Sigmoid colon (tissue), 7 donors: ENCODE data around the gene SOX10. TPM values are rescaled to one million over a fixed set of nuclear protein-coding genes. Genes with fewer than 3 reads are reported as not detected.
A peak's percentile ranks its signal among the peaks of the same experiment; 100 is the strongest.

Experiments used
- DNase-seq: peaks from one replicate; pipeline ENCODE4 v3.0.0-alpha.2; 2019
- H3K27ac ChIP-seq, 4 donors: fragments of 200-600 bp; sonication (generic); one replicate each; pipeline ENCODE4 v1.5.1; 2016 to 2019; ENCODE audit warnings: mild to moderate bottlenecking in 1 of 4
- H3K27me3 ChIP-seq, 3 donors: fragments of 200-600 bp; sonication (generic); one replicate each; pipeline ENCODE4 v1.5.1; 2019; ENCODE audit warnings: mild to moderate bottlenecking in 1 of 3
- H3K36me3 ChIP-seq, 4 donors: fragments of 200-600 bp; sonication (generic); one replicate each; pipeline ENCODE4 v1.5.1; 2016 to 2019
- H3K4me1 ChIP-seq, 4 donors: fragments of 200-600 bp; sonication (generic); one replicate each; pipeline ENCODE4 v1.5.1; 2017 to 2019
- H3K4me3 ChIP-seq, 4 donors: fragments of 200-600 bp; sonication (generic); one replicate each; pipeline ENCODE4 v1.5.1; 2017 to 2019; ENCODE audit warnings: mild to moderate bottlenecking in 2 of 4, moderate library complexity in 1 of 4
- H3K9me3 ChIP-seq, 4 donors: fragments of 200-600 bp in 3 of 4; sonication (generic) in 3 of 4; one replicate each; pipeline versions ENCODE4 v1.5.1 to v1.6.1; 2013 to 2019
- CTCF ChIP-seq, 4 experiments: fragments of 450-650 bp in 3 of 4; fragments of 200-600 bp in 1 of 4; IDR thresholded peaks; one replicate each; pipeline ENCODE4 v1.5.1; 2016 to 2019; ENCODE audit warnings: antibody characterized with exemption in 4 of 4, mild to moderate bottlenecking in 3 of 4, moderate library complexity in 2 of 4
- EP300 ChIP-seq, 4 donors: sonication (generic); formaldehyde crosslinking; IDR thresholded peaks; one replicate each; pipeline ENCODE4 v1.6.1; 2017; ENCODE audit warnings: antibody characterized with exemption in 4 of 4
- POLR2A ChIP-seq, 2 donors: fragments of 450-650 bp; IDR thresholded peaks; one replicate each; pipeline ENCODE4 v1.6.1; 2016; ENCODE audit warnings: antibody characterized with exemption in 2 of 2, mild to moderate bottlenecking in 2 of 2, moderate library complexity in 2 of 2
- POLR2AphosphoS5 ChIP-seq, 4 donors: sonication (generic); formaldehyde crosslinking; IDR thresholded peaks; one replicate each; pipeline ENCODE4 v1.6.1; 2017; ENCODE audit warnings: antibody characterized with exemption in 4 of 4
- WGBS, 2 donors: extraction: QIAGEN DNeasy Blood & Tissue Kit; methylation state at CpG; one replicate each; pipeline ENCODE4 v1.1.7; 2013; 5-methylcytosine and 5-hydroxymethylcytosine counted together
- intact Hi-C: fragments of 100-400 bp; cut with DNase I; formaldehyde crosslinking; loops from one replicate; pipeline ENCODE4 v1.15.1; 2023
- polyA plus RNA-seq, 3 donors: library from polyadenylated mRNA; stranded (reverse); fragments of 200-250 nt; gene quantifications; one replicate each; pipeline ENCODE4 v1.2.3, GENCODE V29; 2013
- total RNA-seq, 4 donors: library from RNA; depleted of rRNA; stranded (reverse); fragments of >200 nt; gene quantifications; one replicate each; pipeline ENCODE4 v1.1.0, GENCODE V29; 2016
- donor health status: healthy with polysubstance abuse.
- donor health status: Bipolar disorder and iron deficiency.
- donor health status: healthy.

SOX10 gene
- total and polyA plus RNA-seq, 7 donors = 0.23 to 17.5 (median 3.8) TPM

DNA sequence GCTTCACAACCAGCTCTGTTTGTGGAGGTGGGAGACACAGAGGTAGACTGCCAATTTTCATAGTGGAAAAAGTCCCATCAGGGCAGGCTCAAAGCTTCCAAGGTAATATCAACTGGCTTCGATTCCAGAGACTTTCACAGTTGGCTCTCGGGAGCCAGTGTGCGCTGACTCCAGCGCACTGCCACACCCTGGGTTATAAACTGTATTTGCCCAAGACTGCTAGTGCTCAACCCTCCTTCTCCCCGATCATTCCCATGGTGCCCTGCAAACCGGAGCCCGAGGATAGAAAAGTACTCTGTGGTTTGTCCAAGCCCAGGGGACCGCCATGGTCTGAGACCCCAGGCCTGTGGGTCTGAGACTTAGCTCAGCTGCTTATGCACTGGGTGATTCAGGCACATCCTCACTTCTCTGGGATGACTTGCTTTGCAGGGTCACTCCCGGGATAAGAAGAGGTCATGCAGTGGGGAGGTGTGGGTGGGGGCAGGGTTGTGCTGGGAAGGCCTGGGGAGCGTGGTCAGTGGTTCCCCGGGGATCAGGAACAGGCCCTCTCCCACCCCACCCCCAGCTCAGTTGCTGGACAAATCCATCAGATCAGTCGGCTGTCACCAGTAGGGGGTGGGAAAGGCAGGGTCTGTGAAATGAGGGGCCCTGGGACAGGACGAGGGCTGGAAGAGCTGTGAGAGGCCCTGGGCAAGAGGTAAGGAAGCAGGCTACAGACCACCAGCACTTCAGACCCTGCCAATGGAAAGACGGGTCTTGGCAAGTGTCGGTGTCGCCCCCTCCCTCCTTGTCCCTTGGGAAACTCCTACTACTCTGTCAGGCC, 46.2 kb upstream of the SOX10 start:
- 35 to 65% methylated on average over 16 of the region's 16 CpGs for WGBS, 2 donors
- Histone ChIP-seq H3K4me1 (peaks cover 0 to 40% (median 26%) of the 10 kb centered on the region in 4 donors), H3K27me3 (no peaks in the 10 kb centered on the region), H3K4me3 (no peak overlapping the region), H3K36me3 (no peaks in the 10 kb centered on the region), H3K9me3 (no peaks in the 10 kb centered on the region), H3K27ac (peak overlapping the region in 3 of 4 donors; percentile 22 to 75 (median 37))
- no peak for TF ChIP-seq POLR2A (IDR thresholded peaks at IDR 0.05)
- TF ChIP-seq EP300 (IDR thresholded peaks at IDR 0.05) = no peak
- no peak for TF ChIP-seq CTCF (IDR thresholded peaks at IDR 0.05)
- TF ChIP-seq POLR2AphosphoS5 (IDR thresholded peaks at IDR 0.05) = no peak
- intact Hi-C loops = no loop called here
- DNase-seq = no peak

DNA sequence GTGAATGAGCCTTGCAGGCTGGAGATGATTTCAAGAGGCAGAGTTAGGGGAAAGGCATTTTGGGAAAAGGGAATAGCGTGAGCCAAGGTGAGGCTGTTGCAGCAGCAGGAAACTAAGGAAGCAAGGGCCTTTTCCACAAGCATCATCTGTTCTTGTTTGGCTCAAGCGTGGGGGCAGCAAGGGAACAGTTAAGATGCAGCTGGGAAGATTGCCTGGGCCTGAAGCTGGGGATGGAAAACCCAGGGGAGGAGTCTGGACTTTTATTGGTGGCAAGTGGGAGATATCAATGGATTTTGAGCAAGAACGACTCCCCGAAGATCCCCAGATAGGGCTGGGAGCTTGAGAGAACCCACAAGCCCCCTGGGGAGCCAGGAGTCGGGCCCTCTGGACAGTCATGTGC, 45.5 kb upstream of the SOX10 start:
- H3K4me3 ChIP-seq = no peak overlapping the region
- DNase-seq = no peak
- H3K9me3 ChIP-seq = no peaks in the 10 kb centered on the region
- 49 to 58% methylated on average over 5 of the region's 5 CpGs for WGBS, 2 donors
- H3K27ac ChIP-seq = peak overlapping the region in 2 of 4 donors; percentile 37 to 75
- intact Hi-C loops = no loop called here
- no peaks in the 10 kb centered on the region for H3K36me3 ChIP-seq
- TF ChIP-seq EP300 (IDR thresholded peaks at IDR 0.05) (no peak), POLR2A (IDR thresholded peaks at IDR 0.05) (no peak), POLR2AphosphoS5 (IDR thresholded peaks at IDR 0.05) (no peak), CTCF (IDR thresholded peaks at IDR 0.05) (no peak)
- H3K4me1 ChIP-seq = peaks cover 0 to 34% (median 22%) of the 10 kb centered on the region in 4 donors
- no peaks in the 10 kb centered on the region for H3K27me3 ChIP-seq

- DNase-seq = no peak
- no peaks in the 10 kb centered on the region for H3K9me3 ChIP-seq
- peaks cover 0 to 29% (median 17%) of the 10 kb centered on the region in 4 donors for H3K4me1 ChIP-seq
- no peaks in the 10 kb centered on the region for H3K27me3 ChIP-seq
- H3K36me3 ChIP-seq = no peaks in the 10 kb centered on the region
- H3K27ac ChIP-seq = no peak overlapping the region
- H3K4me3 ChIP-seq = no peak overlapping the region
- no peak for TF ChIP-seq POLR2A (IDR thresholded peaks at IDR 0.05)
- no peak for TF ChIP-seq POLR2AphosphoS5 (IDR thresholded peaks at IDR 0.05)
- no peak for TF ChIP-seq CTCF (IDR thresholded peaks at IDR 0.05)
- TF ChIP-seq EP300 (IDR thresholded peaks at IDR 0.05) = no peak
- intact Hi-C loops = no loop called here
Measured at GRCh38 chr22:38029370-38029769, 45.0 kb upstream of the SOX10 start.

DNA sequence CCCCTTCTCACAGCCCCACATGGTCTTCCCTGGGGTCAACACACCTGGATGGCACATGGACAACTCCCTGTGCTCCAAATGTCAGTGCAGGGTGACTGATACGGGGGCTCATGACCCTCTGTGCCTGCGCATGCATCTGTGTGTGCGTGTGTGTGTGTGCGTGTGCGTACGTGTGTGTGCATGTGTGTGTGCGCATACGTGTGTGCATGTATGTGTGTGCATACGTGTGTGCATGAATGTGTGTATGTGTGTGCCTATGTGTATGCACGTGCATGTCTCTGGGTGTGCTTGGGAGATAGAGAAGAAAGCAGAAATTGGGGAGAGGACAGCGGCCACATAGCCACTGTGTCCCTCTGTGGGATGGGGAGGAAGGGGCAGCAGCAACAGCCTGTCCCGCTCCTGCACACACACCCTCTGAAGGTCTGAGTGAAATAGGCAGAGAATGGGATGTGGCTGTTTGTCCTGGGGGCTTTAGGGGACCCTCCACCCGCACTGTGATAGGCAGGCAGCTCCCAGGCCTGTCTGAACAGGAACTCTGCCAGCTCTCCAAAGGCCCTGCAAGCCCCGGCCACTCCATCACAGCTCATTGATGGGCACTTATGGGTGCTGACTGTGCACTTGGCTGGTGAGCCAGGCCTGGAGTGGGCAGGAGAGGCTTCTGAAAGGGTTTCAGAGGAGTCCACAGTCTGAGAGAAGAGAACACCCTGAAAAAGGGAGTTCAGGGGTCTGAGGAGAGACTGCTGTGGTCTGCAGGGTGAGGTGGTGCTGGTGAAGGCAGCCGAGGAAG, 44.2 kb upstream of the SOX10 start:
- no peaks in the 10 kb centered on the region for H3K36me3 ChIP-seq
- intact Hi-C loops = no loop called here
- no peak for DNase-seq
- WGBS, 2 donors = 92 to 95% methylated on average over 15 of the region's 15 CpGs
- peaks cover 0 to 21% (median 9%) of the 10 kb centered on the region in 4 donors for H3K4me1 ChIP-seq
- TF ChIP-seq CTCF (IDR thresholded peaks at IDR 0.05) (no peak), EP300 (IDR thresholded peaks at IDR 0.05) (no peak), POLR2AphosphoS5 (IDR thresholded peaks at IDR 0.05) (no peak), POLR2A (IDR thresholded peaks at IDR 0.05) (no peak)
- no peaks in the 10 kb centered on the region for H3K9me3 ChIP-seq
- H3K27ac ChIP-seq = no peak overlapping the region
- no peak overlapping the region for H3K4me3 ChIP-seq
- no peaks in the 10 kb centered on the region for H3K27me3 ChIP-seq
